Glomerular visceral epithelial cell (primary cell): ENCODE data around the gene USP6NL.

ENCODE experiments used
- DNase-seq: peaks from one replicate; pipeline ENCODE4 v3.0.0-alpha.2; 2016; ENCODE audit errors: extremely low spot score

Gene USP6NL

DNA sequence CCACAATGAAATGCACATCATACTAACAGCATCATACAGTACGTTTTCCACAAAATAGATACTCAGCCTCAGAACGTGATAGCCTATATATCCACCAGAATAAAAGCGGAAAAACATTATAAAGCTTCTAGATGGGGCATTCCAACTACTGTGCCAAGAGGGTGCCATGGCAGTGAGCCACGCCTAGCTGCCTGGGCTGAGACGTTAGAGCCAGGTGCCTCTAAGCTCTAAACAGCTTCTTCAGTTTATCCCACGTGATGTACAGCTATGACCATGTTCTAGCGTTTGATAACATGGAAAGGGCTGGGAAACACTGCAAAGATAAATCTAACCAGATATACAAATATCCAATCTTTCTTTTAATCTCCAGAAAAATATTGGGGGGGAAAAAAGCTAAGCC lies 17.8 kb downstream of the USP6NL start:
- DNase-seq = no peak

DNA sequence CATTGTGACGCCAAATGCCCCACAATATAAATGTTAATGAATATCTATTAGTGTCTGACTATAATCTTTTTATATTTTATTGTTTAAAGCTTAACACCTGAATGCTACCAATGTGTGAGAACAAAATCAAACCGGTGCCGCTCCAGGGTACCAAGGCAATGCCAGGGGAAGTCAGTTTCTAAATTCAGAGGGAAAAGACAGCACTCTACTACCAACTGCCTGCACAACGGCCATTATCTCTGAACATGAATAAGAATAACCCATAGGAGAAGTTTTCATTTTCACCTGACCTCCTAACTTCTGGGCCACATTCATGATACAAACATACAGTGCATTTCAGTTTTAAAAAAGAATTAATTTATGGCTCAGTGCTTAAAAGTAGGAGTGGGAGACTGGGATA lies 21.7 kb downstream of the USP6NL start:
- DNase-seq = no peak

DNA sequence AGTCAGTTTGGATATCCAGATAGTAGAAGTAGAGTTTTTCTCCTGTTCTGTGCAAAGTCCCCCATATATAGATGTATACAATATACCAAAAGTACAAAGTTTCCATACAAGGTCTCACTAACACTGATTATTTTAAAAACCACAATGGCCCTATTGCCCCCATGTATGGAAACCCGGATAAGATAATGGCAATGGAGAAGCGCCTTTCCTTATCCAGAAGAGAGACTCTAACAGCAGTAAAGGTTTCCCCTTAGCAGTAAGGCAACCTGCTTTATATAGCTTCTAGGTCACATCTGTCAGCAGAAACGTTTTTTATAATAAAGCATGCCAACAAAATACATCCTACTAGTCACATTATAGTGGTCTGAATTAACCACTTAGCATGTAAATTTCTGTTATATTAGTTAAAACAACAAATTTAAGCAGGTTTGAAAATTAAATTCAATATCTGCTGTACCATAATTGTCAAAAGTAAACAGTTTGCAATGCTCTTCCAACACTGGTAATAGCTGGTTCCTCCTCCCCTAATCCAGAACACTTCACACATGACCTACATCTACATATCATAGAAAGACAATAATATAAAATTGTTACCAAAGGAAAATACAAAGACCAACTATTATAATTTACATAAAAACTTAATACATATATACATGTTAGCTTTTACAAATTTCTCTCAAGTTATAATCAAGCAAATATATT lies 22.4 kb downstream of the USP6NL start:
- no peak for DNase-seq

DNA sequence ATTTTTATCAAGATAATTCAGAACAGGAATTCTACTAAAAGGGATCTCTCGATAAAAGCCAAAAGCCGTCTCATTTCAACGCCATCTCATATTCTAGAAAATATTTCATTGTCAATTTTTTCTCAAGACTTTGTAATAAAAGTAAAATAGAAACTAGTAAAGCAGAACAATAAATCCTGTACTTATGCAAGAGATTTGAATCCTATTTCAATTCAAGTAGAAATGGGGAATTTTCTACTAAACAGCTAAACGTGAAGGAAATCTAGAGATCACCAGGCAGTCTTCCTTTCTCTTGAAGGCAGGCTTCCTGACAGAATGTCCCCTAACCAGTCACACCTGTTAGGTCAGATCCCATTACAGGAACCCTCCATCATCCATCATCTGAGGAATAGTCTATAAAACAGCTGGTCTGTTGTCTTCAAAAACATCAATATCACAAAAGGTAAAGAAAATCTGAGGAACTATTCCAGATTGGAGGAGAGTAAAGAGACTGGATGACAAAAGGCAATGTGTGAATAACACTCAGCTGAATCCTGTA lies 23.7 kb downstream of the USP6NL start:
- DNase-seq = no peak

DNA sequence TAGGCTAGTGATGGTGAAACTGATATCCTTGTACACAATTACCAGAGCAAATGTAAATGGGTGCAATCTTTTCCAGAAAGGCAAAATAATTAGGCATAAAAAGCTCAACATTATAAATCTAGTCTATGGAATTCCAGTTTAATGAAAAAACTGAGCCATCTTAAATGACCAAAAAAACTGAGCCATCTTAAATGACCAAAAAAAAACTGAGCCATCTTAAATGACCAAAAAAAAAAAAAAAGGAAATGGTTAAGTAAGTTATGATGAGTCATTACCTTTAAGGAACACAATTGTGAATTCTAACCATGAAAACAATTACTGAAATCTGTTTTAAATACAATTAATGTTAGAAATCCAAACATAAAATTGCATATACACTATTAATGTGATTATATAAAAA lies 25.3 kb downstream of the USP6NL start:
- no peak for DNase-seq

DNA sequence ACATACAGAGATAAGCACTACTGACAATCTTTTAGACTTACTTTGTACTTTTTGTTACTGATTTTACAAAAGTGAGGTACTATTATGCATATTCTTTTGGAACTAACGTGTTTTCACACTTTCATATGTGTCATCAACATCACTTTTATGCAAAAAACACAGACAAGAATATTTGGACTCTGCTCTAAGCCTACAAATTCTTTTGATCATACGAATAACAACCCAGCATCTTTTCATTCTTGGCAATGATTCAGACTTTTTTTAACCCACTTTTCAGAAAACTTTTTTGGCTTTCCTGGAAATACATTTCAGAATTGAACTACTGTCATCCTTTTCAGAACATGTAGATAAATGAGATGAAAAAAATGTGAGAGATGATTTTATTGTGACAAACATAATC lies 30.2 kb downstream of the USP6NL start:
- no peak for DNase-seq

DNA sequence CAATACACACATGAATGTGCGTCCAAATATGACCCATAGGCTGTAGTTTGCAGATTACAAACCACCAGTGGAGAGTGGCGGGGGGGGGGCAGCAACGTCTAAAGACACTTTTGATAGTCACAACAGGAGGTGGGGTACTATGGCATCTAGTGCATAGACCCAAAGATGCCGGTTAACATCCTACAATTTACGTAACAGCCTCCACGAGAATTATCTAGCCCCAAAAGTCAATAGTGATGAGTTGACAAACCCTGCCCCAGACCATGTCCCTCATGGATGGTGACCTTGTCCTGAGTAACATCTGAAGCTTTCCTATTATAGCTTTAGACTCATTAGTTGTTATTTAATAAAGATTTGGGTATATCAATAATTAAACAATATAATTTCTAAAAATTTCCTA lies 31.6 kb downstream of the USP6NL start:
- no peak for DNase-seq

DNA sequence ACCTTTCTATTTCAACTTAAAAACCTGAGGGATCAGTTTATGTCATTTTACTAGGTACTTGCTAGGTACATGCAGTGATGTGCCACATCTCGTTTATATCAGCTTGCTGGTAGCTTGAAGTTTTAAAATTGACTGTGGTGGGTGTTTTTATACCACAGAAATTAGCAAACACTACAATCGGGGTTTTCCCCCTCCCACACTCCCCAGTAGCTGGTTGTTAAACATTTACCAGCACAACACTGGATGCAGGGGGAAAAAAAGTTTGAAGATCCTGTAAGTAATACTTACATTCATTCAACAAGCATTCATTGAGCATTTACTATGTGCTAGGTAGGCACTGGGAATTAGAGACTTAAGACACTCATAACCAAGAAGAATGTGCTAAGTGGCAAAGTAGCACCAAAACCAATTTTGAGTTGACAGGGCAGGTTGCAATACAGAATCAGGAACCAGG lies 32.6 kb downstream of the USP6NL start:
- DNase-seq = no peak

DNA sequence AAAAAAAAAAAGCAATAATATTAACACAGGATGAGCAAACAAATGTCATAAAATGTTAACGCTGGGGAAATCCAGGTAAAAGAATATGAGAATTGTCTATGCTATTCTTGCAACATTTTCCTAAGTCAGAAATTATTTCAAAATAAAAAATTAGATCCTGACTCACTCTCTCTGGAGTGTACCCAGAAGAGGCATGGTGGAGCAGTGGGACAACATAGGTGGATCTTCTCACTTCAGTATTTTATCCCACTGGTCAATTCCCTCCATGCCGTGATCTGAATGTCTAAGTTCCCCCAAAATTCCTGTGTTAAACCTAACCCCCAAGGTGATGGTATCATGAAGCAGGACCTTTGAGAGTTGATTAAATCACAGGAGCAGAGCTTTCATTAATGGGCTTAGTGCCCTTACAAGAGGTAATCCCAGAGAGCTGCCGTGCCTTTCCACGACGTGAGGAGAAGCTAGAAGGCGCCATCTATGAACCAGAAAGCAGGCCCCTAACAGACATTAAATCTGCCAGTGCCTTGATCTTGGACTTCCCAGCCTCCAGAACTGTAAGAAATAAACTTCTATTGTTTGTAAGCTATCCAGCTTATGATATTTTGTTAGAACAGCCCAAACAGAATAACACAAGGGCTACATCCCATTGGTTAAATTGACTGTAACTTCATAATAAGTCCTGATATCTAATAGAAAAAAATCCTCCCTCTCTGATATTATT lies 35.2 kb downstream of the USP6NL start:
- no peak for DNase-seq

DNA sequence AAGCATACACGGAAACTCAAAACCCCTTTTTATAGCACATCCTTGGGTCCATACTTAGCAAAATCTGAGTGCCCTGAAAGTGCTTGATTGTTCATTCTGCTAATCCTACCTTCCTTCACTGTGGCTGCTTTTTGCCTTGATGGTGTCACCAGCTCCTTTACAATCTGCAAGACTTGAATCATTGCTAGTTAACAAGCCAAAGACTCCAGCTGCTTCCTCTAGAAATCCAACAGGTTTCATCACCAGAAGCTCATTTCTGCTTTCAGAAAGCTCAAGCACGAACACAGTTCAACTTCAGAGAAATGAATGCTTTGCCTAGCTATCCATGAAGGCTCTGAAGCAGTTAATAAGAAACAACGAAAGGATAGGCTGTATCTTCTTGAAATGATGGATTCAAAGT lies 38.0 kb downstream of the USP6NL start:
- DNase-seq = peak; percentile 12

DNA sequence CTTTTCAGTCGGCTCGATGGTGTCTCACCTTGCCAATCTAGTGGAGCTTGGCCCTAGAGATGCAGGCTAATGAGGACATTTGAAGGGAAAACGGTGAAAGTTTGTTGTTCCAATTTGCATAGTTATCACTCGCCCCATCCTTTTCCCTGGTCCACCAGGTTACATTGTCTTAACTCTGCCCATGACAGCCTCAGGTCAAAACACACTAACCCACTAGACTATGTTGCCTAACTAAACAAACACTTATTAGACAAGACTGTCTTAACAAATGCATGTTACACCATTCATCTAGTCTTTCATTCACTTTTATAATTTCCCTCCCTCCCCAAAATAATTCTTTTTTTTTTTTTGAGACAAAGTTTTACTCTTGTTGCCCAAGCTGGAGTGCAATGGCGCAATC lies 40.7 kb downstream of the USP6NL start:
- DNase-seq = no peak

DNA sequence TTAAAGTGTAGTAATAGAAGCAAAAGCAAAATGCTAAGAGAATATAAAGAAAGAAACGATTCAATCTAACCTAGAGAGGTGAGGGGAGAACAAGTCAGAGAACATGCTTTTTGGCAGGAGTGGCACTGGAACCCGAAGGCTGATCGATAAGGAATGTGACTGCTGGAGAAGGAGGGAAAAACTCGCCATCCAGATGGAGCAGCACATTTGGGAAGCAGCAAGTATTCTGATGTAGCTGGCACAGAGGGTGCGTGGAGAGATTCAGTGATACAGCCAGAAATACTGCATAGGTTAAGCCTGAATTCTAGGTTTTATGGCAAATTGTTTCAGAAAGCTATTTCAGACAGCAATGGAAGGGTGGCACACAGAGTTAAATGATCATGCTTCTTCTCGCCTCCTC lies 42.0 kb downstream of the USP6NL start:
- DNase-seq = no peak

DNA sequence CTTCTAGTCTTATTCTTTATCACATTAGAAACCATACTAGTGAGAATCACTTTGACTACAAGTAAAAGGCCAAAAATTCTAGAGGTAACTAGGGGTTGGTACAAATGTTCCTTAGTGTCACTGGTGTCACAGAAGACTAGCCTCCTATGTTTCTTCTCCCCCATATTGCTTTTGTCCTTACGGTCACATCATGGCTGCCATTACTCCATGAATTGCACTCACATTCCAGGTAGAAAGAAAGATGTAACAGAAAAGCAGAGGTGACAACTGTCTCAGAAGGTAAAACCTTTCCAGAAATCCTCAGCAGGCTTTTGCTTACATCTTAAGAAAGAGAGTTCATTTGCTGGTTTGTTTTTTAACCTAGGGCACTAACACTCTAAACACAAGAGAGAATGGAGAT lies 42.9 kb downstream of the USP6NL start:
- DNase-seq = no peak

DNA sequence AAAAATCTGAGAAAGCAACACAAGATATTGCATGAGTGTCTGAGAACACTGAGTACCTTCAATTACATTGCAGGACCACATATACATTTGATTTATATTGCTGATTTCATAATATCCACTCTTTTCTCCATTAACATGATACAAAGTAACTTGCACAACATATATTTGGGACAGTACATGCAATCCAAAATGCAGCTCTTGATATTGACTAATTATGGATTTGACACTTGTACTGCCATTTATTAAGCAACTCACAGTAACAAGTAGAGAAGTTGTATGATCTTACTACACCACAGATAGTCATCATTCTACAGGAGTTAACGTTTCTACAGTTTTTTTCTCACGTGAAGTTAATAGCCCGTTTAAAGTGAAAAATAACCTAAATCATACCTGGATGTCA lies 46.7 kb downstream of the USP6NL start:
- DNase-seq = no peak

DNA sequence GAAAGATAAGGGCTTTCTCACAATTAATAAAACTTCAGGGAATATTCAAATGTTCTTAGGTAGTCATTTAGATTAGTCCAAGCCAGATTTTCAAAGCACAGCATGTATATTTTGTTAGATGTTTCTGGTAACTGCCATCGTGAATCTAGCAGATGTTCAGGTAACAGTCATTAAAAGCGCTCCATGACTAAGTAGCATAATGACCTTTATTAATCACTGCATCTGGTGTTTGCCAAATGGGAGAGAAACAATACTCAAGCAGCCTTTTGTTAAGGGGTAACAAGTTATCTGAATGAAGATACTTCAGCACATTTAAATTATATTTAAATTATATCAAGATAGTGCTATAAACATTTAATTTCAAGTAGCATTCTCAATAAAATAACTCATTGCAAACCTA lies 47.5 kb downstream of the USP6NL start:
- no peak for DNase-seq

DNA sequence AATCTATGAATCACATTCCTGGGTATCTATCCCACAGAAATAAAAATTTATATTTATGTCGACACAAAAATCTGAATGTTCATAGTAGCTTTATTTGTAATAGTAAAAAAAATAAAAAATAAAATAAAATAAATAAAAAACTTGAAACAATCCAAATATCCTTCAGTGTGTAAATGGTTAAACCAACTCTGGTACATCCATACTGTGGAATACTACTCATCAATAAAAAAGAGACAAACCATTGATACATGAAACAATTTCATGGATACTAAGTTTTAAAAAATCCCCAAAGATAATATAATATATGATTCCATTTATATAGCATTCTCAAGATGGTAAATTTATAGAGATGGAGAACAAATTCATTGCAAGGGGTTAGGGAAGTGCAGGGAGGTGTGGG lies 48.6 kb downstream of the USP6NL start:
- DNase-seq = no peak

DNA sequence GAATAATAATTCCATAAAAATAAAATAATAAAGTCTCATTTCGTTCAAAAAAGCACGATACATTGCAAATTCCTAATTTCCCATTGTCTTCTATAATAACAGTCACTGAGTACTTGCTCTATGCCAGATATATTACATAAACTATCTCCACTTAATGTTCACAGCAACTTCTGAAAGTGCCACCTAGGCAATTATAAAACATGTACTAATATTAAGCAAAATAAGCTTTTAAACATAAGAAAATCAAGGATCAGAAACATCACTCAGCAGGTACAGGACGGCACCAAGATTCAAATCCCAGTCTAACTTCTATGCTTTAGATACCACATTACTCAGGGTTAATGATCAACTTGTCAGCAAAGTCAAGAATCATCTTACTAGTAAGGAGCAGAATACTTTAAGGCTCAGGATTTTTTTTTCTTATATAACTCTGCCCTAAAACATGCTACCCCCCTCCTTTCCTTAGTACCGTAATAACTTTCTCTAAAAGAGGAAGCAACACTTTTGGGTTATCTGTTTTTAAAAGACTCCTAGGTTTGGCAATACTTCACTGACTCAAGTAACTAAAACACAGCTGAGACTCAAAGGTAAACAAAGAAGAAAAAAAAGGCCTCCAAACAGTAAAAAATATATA lies 51.3 kb downstream of the USP6NL start:
- DNase-seq = peak; percentile 47

DNA sequence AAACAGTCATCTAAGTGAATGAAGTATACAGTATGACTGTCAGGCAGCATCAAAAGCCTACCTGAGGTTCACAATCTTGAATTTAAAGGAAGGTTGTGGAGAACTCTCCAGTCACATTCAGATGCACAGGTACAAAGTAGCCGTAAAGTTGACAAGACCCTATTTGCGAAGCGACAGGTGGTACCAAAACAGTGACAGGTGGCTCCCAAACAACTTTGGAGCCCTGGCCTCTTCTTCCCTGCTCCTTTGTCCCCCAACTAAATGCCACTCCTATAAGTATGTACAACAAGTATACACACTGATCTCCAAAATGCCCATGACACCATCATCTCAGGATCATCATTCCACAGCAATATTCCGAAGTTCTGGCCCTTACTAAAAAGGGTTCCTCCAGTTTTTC lies 53.5 kb downstream of the USP6NL start:
- no peak for DNase-seq

DNA sequence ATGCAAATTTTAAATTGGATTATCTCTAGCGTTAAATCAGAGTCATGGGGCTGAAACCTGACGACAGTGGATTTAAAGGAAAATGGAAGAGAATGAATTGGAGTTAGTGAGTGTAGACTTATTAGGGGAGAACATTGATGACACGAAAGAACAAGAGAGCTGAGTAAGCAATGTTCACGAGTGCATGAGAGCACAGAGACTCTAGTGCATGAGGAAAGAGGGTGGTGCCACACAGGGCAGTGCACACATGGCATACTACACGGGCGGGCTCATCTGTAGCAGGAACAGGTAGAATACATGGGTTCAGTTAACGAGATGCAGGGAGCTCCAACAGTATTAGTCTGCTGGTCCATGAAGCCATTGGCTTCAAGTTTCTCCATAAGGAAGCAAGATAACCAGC lies 53.9 kb downstream of the USP6NL start:
- DNase-seq = no peak

DNA sequence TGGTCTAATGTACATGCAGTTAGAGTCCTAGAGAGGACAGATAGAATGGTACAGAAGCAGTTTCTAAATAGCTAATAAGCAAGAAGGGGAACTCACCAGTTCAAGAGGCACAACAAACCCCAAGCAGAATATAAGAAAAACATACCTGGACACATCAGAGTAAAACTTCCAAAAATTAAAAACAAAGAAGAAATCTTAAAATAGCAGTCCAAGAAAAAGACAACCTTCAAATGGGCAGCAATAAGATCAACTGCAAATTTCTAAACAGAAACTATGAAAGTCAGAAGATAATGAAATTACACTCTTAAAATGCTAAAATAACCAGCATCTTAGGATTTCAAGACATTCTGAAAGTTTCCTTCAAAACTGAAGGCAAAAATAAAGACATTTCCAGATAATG lies 55.9 kb downstream of the USP6NL start:
- no peak for DNase-seq

DNA sequence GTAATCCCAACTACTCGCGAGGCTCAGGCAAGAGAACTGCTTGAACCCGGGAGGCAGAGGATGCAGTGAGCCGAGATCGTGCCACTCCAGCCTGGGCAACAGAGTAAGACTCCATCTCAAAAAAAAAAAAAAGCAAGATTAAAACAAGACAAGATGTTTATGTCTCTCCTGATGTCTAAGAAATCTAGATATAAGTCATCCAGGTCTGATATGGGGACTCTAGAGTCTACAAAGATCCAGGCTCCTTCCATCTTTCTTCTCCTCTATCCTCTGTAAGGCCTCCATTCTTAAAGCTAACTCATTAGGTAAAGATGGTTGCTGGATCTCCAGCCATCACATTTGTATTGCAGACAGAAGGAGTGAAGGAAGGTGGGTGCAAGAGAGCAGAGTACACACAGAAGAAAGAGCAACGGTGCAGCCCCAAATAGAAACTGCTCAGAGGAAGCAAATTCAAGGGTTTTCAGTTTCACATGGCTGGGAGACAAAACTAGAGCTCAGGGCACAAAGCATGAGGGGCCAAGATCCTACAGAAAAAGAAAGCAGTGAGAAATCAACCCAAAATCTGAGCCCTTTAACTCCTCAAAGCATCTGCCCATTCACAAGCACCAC lies 57.6 kb downstream of the USP6NL start:
- DNase-seq = no peak

DNA sequence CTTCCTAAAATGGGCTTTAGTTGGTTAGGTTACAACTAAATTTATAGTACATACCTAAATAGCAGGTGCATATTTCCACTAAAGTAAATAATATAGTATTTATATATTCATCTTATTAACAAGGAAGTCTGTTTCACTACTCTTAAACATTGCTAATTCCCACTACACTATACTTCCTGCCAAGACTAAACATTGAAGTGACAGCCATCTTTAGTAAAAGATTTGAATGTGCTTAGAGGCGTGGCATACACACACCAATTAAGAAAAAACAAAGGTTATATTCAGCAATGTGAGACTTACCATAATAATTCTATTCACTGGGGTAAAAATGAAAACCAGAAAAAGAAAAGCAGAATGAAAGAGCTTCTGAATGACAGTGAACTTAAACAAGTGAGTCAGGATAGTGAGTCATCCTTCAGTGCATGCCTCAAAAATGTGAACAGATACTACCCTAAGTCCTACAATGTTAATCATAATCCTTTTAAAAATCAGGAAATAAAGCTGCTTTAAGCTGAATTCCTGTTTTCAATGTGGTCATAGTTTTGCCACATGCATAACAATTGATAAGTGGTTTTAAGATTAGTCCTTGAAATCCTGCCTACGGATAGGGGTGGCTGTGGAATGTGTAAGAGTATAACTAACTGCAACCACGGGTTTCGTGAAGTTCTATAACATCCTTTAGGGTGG lies 59.4 kb downstream of the USP6NL start:
- DNase-seq = peak; percentile 76
